ENCODE data around the gene CYBB. TPM values are rescaled to one million over a fixed set of nuclear protein-coding genes. Genes with fewer than 3 reads are reported as not detected.

The CYBB gene
- total and polyA plus RNA-seq, 2 experiments from 2014 or later, result 2.5 TPM; not detected in 1

DNA sequence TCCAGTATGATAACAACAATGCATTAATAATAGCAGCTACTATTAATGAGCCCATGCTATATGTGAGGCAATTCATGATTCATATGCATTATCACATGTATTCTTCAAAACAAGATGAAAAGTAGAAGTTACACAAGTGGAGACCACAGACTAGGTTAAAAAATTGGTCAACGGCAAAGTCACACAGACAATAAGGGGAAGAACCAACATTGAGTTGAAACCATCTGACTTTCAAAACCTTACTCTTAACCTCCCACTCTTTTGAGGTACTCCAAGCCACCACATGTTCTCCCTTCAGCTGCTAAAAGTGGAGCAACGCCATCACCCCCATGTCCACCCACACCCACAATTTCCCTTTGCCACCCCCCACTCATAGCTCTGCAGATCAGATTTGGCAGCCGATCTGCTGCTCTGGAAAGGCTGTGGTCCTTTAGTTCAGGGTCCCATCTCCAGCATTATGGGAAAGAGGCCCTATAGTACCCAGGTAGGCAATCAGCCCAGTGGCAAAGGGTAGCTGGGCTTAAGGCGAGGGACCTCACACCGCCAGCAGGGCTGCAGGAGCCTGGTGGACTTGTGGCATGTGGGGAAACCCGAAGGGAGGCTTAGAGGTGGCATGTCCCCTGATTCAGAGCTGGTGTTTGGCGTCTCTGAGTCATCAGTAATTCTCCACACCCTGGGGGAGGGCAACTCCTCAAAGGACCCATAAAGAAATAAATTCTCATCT, 33.5 kb upstream of the CYBB start:
- Histone ChIP-seq H4K20me1 (ENCODE audit: insufficient read depth, poor library complexity, severe bottlenecking) (no peaks in the 10 kb centered on the region), H3K4me2 (no peak overlapping the region), H3K9me3 (ENCODE audit: low read depth) (no peaks in the 10 kb centered on the region), H3K27ac (no peak overlapping the region), H3K79me2 (no peaks in the 10 kb centered on the region), H3K4me3 (no peak overlapping the region), H3K9me2 (replicated peaks; ENCODE audit: insufficient read depth) (no peaks in the 10 kb centered on the region), H2AFZ (no peak overlapping the region), H3K27me3 (no peaks in the 10 kb centered on the region), H3K4me1 (ENCODE audit: insufficient read depth) (no peaks in the 10 kb centered on the region), H3K36me3 (replicated peaks; ENCODE audit: insufficient read depth, low read depth) (no peaks in the 10 kb centered on the region)
- TF ChIP-seq EZH2phosphoT487 (IDR thresholded peaks at IDR 0.05; ENCODE audit: low read depth, severe bottlenecking, unreplicated experiment) (no peak), EZH2 (IDR thresholded peaks at IDR 0.05; ENCODE audit: borderline replicate concordance) (no peak)
- TF ChIP-seq, protein P1, sequence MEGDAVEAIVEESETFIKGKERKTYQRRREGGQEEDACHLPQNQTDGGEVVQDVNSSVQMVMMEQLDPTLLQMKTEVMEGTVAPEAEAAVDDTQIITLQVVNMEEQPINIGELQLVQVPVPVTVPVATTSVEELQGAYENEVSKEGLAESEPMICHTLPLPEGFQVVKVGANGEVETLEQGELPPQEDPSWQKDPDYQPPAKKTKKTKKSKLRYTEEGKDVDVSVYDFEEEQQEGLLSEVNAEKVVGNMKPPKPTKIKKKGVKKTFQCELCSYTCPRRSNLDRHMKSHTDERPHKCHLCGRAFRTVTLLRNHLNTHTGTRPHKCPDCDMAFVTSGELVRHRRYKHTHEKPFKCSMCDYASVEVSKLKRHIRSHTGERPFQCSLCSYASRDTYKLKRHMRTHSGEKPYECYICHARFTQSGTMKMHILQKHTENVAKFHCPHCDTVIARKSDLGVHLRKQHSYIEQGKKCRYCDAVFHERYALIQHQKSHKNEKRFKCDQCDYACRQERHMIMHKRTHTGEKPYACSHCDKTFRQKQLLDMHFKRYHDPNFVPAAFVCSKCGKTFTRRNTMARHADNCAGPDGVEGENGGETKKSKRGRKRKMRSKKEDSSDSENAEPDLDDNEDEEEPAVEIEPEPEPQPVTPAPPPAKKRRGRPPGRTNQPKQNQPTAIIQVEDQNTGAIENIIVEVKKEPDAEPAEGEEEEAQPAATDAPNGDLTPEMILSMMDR (IDR thresholded peaks at IDR 0.05; ENCODE audit: poor library complexity), result no peak
- 75% methylated on average over 7 of the region's 7 CpGs for WGBS (ENCODE audit: low lambda C conversion rate, missing lambda C conversion rate)
- DNase-seq (ENCODE audit: low spot score), result peak; percentile 31

DNA sequence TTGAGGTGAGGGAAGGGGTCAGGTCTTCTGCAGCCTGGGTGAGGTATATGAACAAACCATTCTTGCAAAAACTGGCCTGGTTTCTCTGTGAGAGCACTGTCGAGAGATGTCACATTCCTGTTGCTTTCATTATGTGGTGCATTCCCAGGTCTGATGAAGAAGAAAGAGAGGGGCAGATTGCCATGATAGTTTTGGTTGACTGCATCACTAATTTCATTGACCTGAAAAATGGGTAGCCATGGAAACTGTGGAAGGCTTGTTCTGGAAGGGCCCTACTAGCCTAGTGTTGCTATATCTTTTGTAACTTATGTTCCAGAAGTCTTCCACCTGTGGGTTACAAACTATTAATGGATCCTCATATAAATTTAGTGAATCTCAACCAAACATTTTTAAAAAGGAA, 32.9 kb upstream of the CYBB start:
- Histone ChIP-seq H3K9me3 (ENCODE audit: low read depth) (no peaks in the 10 kb centered on the region), H3K36me3 (replicated peaks; ENCODE audit: insufficient read depth, low read depth) (no peaks in the 10 kb centered on the region), H2AFZ (no peak overlapping the region), H3K79me2 (no peaks in the 10 kb centered on the region), H3K4me2 (no peak overlapping the region), H4K20me1 (ENCODE audit: insufficient read depth, poor library complexity, severe bottlenecking) (no peaks in the 10 kb centered on the region), H3K4me3 (no peak overlapping the region), H3K4me1 (ENCODE audit: insufficient read depth) (no peaks in the 10 kb centered on the region), H3K27me3 (no peaks in the 10 kb centered on the region), H3K9me2 (replicated peaks; ENCODE audit: insufficient read depth) (no peaks in the 10 kb centered on the region), H3K27ac (no peak overlapping the region)
- WGBS (ENCODE audit: low lambda C conversion rate, missing lambda C conversion rate), result 70% methylated on average over 1 of the region's 1 CpG
- no peak for TF ChIP-seq EZH2phosphoT487 (IDR thresholded peaks at IDR 0.05; ENCODE audit: low read depth, severe bottlenecking, unreplicated experiment)
- TF ChIP-seq, protein P1 (IDR thresholded peaks at IDR 0.05; ENCODE audit: poor library complexity), result no peak
- no peak for TF ChIP-seq EZH2 (IDR thresholded peaks at IDR 0.05; ENCODE audit: borderline replicate concordance)
- DNase-seq (ENCODE audit: low spot score), result no peak

DNA sequence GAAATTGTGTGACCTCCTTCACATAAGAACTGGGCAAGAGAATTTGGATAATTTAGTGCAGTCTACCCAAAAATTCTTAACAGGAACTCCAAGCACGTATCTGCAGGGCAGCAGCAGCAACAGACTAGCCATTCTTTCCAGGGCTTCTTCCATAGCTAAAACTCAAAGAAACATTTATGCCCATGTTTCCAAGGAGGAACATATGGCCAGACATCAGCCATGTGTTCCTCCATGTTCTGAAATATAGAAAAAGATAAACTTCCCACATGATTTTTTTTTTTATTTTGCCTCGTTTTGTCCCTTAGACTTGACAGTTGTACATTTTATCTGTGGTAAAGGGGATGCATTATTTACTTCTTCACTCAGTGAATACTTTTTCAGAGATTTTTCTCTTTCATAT, 27.6 kb upstream of the CYBB start:
- Histone ChIP-seq H3K4me3 (no peak overlapping the region), H3K9me3 (ENCODE audit: low read depth) (no peaks in the 10 kb centered on the region), H3K9me2 (replicated peaks; ENCODE audit: insufficient read depth) (no peaks in the 10 kb centered on the region), H2AFZ (no peak overlapping the region), H3K79me2 (no peaks in the 10 kb centered on the region), H3K27ac (no peak overlapping the region), H3K4me2 (no peak overlapping the region), H3K36me3 (replicated peaks; ENCODE audit: insufficient read depth, low read depth) (no peaks in the 10 kb centered on the region), H3K27me3 (no peaks in the 10 kb centered on the region), H3K4me1 (ENCODE audit: insufficient read depth) (no peaks in the 10 kb centered on the region), H4K20me1 (ENCODE audit: insufficient read depth, poor library complexity, severe bottlenecking) (no peaks in the 10 kb centered on the region)
- no peak for DNase-seq (ENCODE audit: low spot score)
- 56% methylated on average over 2 of the region's 2 CpGs for WGBS (ENCODE audit: low lambda C conversion rate, missing lambda C conversion rate)
- TF ChIP-seq EZH2 (IDR thresholded peaks at IDR 0.05; ENCODE audit: borderline replicate concordance), result no peak
- TF ChIP-seq, protein P1 (IDR thresholded peaks at IDR 0.05; ENCODE audit: poor library complexity), result no peak
- TF ChIP-seq EZH2phosphoT487 (IDR thresholded peaks at IDR 0.05; ENCODE audit: low read depth, severe bottlenecking, unreplicated experiment), result no peak

Data from hepatocyte (in vitro differentiated cells).